NCI-H128 (cell line): Measurements from ENCODE around the gene JARID2.
"Not testable (repeated sequence)": the region's sequence is repeated elsewhere in the genome, so short reads cannot be mapped to it uniquely, and the experiment has no call there.

Source experiments
- DNase-seq: peaks from one replicate; lab custom pipeline; 2025; ENCODE audit not compliant: unreplicated experiment; lab: John Stamatoyannopoulos, UW

The JARID2 gene

DNA sequence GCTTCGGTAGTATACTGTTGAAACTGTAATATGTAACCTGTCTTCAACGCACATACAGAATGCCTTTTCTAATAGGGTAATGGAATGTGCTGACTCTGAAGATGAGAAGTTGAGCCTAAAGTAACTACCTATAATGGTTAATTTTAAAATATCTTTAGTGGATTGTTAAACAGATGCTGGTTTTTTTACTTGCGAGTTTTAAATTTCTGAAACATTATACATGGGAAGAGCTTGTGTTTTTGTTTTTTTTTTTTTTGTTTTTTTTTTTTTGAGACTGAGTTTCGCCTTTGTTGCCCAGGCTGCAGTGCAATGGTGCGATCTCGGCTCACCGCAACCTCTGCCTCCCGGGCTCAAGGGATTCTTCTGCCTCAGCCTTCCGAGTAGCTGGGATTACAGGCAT, 166.9 kb downstream of the JARID2 start:
- DNase-seq: no peak

GRCh38 chr6:15413466-15414234, 167.8 kb downstream of the JARID2 start:
- DNase-seq: no peak

GRCh38 chr6:15414235-15414612, 168.4 kb downstream of the JARID2 start:
- DNase-seq: no peak

GRCh38 chr6:15415622-15416021, 169.8 kb downstream of the JARID2 start:
- not testable (repeated sequence) for DNase-seq

- DNase-seq: no peak
These were observed 171.2 kb downstream of the JARID2 start for GRCh38 chr6:15416932-15417509.

DNA sequence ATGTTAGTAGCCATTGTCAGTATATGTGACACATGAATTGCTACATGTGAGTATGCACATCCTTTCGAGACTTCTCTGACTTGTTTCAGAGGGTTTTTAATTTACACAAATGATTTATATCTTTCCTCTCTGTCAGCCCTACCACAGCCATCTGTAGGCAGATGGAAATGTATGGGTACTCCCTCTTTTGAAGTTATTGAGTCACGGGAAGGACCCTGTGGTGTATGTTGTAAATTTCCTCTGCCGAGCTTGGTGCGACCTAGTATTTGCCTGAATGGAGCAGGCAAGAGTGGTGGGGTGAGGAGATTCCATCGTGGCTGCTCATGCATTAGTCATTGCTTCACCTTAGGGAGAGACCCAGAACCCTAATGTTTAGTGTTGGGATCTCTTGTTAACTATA, 171.9 kb downstream of the JARID2 start:
- DNase-seq: no peak

DNA sequence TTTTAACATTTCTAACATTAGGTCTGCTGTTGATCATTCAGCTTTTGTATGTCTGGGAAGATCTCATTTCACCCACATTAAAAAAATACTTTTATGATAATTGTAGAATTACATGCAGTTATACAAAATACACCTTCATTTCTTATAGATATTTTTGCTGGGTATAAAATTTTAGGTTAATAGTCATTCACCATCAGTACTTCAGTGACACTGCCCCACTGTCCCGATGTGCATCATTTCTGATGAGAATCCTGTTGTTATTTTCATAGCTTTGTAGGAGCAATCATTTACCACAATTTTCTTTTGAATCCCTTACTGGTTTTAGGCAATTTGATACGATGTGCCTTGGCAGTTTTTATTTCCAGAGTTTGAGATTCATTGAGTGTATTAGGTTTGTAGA, 173.6 kb downstream of the JARID2 start:
- DNase-seq: no peak

DNA sequence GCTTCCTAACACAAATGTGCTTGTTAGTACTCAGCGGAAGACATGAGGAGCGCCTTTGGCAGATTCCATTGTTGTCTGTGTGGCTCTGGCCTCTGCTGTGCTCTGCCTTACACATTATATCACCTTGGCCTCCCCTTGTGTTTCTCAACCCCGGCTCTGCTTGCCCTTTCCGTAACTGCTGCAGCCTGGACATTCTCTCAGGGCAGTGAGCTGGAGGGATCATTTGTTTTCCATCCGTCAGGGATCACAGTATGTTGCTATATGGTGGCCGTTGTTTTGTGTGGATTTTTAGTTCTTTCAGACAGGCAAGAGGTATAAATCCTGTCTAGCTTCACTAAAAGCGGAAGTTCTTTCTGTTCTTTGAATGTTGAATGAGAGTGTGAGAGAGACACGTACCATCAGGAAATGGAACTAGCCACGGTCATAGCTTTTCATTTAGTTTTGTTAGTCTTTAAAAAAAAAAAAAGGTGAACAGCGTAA, 175.1 kb downstream of the JARID2 start:
- no peak for DNase-seq

DNA sequence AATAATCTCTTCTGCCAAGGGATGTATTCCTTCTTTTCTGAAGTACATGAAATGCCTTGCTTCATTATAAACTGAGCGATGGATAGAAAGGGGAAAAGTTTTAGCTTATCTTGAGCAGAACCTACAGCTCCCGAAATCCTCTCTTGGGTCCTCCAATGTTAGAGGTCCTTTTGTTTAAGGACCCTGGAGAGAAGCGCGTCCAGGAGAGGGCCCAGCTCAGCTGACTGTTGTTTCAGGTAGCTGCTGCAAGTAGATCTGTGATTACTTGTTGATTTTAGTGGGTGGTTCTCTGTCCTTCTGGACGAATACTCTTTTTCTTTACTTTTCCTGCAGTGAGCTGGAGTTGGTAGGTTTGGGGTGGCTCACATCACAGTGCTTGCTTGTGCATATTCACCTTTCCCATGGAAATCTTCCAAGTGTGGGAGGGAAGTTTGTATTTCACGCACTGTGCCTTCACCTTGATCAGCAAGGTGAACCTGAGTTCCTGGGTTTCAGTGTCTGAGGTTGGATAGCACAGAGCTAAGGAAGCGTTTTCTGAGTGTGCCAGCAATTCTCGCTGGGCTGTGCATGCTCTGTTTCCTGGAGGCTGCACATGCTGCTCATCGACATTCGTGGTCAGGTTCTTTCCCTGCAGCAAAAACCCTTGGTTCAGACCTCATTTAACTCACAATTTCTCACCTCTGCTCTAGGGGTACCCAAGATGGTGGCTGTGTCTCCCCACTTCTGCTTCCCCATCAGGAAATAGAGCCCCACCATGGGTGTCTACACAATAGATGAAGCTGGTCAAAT, 176.3 kb downstream of the JARID2 start:
- no peak for DNase-seq

- DNase-seq: no peak
These were observed 177.6 kb downstream of the JARID2 start for GRCh38 chr6:15423286-15423993.

DNA sequence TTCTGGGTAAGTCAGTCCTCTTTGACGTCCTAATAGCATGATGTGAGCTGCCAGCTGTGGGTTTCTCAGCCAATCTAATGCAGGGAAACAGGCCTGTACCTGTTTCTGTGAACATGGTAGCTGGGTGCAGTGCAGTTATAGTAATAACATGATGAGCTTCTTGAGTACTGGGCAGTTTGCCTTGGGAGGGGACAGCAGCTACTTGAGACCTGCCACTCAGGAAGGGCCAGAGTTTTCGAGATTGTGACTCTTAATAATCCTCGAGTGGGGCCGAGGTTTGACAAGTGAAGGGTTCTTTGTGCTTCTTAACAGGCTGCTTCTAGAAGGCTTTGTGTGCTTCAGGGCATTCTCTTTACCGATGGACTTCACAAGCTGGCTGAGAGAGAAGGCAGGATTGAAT, 180.1 kb downstream of the JARID2 start:
- DNase-seq: no peak

DNA sequence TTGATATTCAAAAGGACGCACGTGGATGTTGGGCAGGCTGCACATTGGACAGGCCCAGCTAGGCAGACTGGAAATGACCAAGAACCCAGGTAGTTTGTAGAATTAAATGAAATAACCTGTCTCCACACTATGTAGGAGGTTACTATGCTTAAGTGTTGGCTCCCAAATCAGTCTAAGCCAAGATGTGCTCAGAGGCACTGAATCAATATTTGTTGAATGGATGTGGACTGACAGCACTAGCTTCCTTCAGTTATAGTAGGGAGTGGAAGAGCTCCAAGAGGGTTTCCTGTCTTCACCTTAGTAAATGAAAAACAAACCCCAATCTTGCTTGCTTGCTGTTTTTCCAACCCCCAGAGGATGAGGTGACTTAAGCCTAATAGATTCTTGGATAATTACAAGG, 180.5 kb downstream of the JARID2 start:
- no peak for DNase-seq

- no peak for DNase-seq
These were observed 181.0 kb downstream of the JARID2 start for GRCh38 chr6:15426901-15427300.

GRCh38 chr6:15427331-15428070, 181.6 kb downstream of the JARID2 start:
- DNase-seq: no peak

GRCh38 chr6:15429141-15430110, 183.6 kb downstream of the JARID2 start:
- DNase-seq: no peak

GRCh38 chr6:15430186-15430585, 184.3 kb downstream of the JARID2 start:
- no peak for DNase-seq

DNA sequence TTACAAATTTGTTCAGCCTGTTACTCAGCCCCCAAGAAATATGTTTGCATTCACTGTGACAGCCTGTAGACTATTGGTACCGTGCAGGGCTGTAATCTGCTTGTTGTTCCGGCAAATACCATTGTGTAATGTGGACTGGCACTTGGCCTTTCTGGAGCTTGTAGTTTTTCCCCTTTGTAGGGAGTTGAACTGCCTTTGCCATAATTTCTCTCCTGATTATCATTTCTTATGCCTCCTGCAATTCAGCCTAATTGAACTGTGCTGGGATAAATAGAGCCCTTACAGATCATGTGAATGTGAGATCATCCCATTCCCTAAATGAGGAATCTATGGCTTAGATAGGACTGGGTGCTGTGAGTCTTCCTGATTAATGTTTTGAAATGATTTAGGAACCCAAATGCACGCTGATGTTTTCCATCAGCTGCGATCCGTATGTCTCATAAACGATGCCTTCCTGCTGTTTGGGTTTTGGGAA, 185.1 kb downstream of the JARID2 start:
- no peak for DNase-seq

DNA sequence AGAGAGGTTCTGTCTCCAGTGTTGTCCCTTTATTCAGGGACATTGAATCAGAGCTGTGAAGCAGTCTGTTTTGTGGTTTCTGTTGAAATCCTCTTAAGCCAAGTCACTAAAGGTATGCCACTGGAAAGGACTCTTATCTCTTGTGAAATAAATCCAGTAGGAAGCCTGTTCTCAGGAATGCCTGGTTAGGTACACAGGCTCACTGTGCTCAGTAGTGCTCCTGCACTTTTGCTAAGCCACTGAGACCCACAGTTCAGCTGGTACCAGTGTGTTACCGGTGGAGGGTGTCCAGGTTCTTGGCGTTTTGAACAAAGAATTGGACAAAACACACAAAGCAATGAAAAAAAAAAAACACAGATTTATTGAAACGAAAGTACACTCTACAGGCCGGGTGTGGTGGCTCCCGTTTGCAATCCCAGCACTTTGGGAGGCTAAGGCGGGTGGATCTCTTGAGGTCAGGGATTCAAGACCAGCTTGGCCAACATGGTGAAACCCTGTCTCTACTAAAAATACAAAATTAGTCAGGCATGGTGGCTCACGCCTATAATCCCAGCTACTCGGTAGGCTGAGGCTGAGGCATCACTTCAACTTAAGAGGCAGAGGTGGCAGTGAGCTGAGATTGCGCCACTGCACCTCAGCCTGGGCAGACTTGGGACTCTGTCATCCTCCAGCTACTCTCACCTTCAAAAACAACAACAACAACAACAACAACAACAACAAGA, 186.1 kb downstream of the JARID2 start:
- no peak for DNase-seq

GRCh38 chr6:15433511-15433861, 187.6 kb downstream of the JARID2 start:
- DNase-seq: no peak
